Measurements from ENCODE around the gene BASP1.

BASP1 gene

GRCh38 chr5:17204133-17204489, 13.3 kb upstream of the BASP1 start:
- no peak overlapping the region for H3K4me3 ChIP-seq (ENCODE audit: control insufficient read depth, low read depth, low read length)
- TF ChIP-seq CTCF (IDR thresholded peaks at IDR 0.05; ENCODE audit: control insufficient read depth, insufficient read depth, low read depth, low read length, missing control alignments), result no peak
- DNase-seq (ENCODE audit: low read depth), result no peak

GRCh38 chr5:17206021-17206420, 11.4 kb upstream of the BASP1 start:
- no peak overlapping the region for H3K4me3 ChIP-seq (ENCODE audit: control insufficient read depth, low read depth, low read length)
- no peak for TF ChIP-seq CTCF (IDR thresholded peaks at IDR 0.05; ENCODE audit: control insufficient read depth, insufficient read depth, low read depth, low read length, missing control alignments)
- no peak for DNase-seq (ENCODE audit: low read depth)

GRCh38 chr5:17212191-17212590, 5.2 kb upstream of the BASP1 start:
- TF ChIP-seq CTCF (IDR thresholded peaks at IDR 0.05; ENCODE audit: control insufficient read depth, insufficient read depth, low read depth, low read length, missing control alignments), result no peak
- H3K4me3 ChIP-seq (ENCODE audit: control insufficient read depth, low read depth, low read length), result no peak overlapping the region
- no peak for DNase-seq (ENCODE audit: low read depth)

- no peak for TF ChIP-seq CTCF (IDR thresholded peaks at IDR 0.05; ENCODE audit: control insufficient read depth, insufficient read depth, low read depth, low read length, missing control alignments)
- H3K4me3 ChIP-seq (ENCODE audit: control insufficient read depth, low read depth, low read length), result no peak overlapping the region
- DNase-seq (ENCODE audit: low read depth), result no peak
Measured at GRCh38 chr5:17212996-17213395, 4.4 kb upstream of the BASP1 start.

- no peak for DNase-seq (ENCODE audit: low read depth)
- no peak for TF ChIP-seq CTCF (IDR thresholded peaks at IDR 0.05; ENCODE audit: control insufficient read depth, insufficient read depth, low read depth, low read length, missing control alignments)
- H3K4me3 ChIP-seq (ENCODE audit: control insufficient read depth, low read depth, low read length), result no peak overlapping the region
Measured at GRCh38 chr5:17213938-17214337, 3.5 kb upstream of the BASP1 start.

GRCh38 chr5:17214893-17215292, 2.5 kb upstream of the BASP1 start:
- no peak for TF ChIP-seq CTCF (IDR thresholded peaks at IDR 0.05; ENCODE audit: control insufficient read depth, insufficient read depth, low read depth, low read length, missing control alignments)
- DNase-seq (ENCODE audit: low read depth), result no peak
- H3K4me3 ChIP-seq (ENCODE audit: control insufficient read depth, low read depth, low read length), result no peak overlapping the region

GRCh38 chr5:17215361-17215760, 2.1 kb upstream of the BASP1 start:
- TF ChIP-seq CTCF (IDR thresholded peaks at IDR 0.05; ENCODE audit: control insufficient read depth, insufficient read depth, low read depth, low read length, missing control alignments), result no peak
- no peak for DNase-seq (ENCODE audit: low read depth)
- no peak overlapping the region for H3K4me3 ChIP-seq (ENCODE audit: control insufficient read depth, low read depth, low read length)

Data from AG09309 (cell line).